HFF-Myc (cell line): ENCODE results near the gene STARD8.

Experiments used
- DNase-seq: peaks from one replicate; pipeline ENCODE4 v3.0.0-alpha.2; 2011; ENCODE audit warnings: low read depth; ENCODE audit errors: extremely low read depth
- H3K4me3 ChIP-seq: replicated peaks from 2 replicates; pipeline ENCODE4 v1.5.1; 2011; ENCODE audit warnings: low read depth, mild to moderate bottlenecking, control low read depth, low read length
- CTCF ChIP-seq: IDR thresholded peaks from 2 replicates; pipeline ENCODE4 v1.5.1; 2012; ENCODE audit warnings: mild to moderate bottlenecking, low read depth, low read length, control low read depth; ENCODE audit errors: missing control alignments

STARD8 gene

DNA sequence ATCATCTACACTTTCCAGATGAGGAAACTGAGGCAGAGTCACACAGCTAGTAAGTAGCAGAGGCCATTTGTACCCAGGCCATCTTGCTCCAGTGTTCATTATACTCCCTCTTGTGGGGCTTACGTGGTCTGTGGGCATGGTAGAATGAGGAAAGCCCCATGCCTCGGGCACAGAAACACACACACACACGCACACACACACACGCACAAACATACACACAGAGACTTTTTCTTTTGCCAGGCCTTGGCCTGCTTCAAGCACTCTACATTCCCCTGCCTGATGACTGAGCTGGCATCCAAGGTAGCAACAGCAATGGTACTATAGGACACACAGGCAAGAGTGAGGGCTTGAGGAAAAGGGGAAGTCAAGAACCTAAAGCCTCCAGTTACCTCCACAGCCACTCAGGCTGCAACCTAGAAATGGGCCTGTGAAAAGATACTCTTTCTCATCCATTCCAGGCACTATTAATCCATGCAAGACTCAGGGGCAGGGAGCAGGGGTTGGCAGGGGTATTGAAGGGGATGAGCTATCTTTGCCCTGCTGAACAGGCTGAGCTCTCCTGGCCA lies 43.6 kb downstream of the STARD8 start:
- H3K4me3 ChIP-seq = no peak overlapping the region
- DNase-seq = no peak
- no peak for TF ChIP-seq CTCF

DNA sequence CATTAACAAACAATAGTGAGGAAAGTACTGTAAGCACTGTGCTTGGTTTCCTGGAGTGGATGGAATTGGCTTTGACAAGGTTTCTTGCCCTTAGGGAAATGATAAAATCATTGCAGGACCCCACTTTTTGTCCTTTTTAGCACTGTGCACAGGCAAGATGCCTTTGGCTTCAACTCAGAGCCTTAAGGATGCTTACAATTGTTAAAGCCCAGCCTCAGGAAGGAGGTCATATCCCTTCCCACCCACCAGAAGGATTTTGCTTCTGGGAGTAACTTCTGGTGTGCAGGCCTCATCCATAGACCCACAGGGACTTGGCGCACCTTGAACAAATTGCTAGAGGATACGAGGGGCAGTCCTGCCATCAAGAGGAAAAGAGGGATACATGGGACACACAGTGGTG lies 44.5 kb downstream of the STARD8 start:
- H3K4me3 ChIP-seq = no peak overlapping the region
- TF ChIP-seq CTCF = no peak
- no peak for DNase-seq

GRCh38 chrX:68692651-68693050 lies 45.2 kb downstream of the STARD8 start:
- TF ChIP-seq CTCF = no peak
- H3K4me3 ChIP-seq = no peak overlapping the region
- DNase-seq = no peak

DNA sequence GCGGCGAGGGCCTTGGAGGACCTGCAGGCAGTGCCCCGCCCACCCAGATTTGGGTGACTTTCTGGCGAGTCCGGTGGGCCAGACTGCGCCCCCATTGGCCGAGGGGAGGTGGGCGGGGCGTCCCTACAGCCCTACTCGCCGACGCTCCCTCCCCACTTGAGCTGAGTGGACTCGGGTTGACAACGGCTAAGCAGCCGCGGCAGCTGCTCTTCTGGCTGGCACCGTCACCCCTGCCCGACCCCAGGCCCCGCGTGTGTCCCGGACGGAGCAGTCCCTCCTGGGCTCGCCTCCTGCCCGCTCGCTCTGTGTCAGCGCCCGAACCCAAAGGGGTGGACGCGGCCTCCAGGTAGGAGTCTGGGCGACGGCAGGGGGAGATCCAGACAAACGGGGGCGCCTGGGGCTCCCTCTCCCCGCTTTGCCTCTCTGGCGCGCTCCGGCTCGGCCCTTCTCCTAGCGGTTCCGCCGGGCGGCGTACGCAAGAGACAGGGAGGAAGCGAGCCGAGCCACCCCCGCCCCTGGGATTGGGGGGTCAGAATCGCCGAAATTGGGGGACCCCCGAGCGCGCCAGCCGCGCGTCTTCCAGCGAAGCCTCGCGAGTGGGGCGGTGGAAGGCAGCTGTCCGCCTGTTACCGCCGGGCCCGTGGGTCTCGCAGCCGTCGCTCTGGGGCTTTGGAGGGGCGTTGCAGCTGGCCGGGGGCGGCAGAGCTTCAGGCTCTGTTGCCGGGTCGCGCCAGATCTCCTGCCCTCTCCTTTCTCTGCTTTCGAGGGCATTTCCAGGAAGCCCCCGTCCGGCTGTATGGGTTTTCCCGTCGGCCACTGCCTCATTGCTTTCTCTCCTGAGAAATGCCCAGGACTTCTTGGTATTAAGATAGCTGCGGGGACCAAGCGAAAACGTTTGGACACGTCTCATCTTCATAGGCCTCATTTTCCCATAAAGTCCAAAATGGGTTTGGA lies 46.3 kb downstream of the STARD8 start:
- peak overlapping the region; percentile 49 for H3K4me3 ChIP-seq
- TF ChIP-seq CTCF = no peak
- DNase-seq = no peak

DNA sequence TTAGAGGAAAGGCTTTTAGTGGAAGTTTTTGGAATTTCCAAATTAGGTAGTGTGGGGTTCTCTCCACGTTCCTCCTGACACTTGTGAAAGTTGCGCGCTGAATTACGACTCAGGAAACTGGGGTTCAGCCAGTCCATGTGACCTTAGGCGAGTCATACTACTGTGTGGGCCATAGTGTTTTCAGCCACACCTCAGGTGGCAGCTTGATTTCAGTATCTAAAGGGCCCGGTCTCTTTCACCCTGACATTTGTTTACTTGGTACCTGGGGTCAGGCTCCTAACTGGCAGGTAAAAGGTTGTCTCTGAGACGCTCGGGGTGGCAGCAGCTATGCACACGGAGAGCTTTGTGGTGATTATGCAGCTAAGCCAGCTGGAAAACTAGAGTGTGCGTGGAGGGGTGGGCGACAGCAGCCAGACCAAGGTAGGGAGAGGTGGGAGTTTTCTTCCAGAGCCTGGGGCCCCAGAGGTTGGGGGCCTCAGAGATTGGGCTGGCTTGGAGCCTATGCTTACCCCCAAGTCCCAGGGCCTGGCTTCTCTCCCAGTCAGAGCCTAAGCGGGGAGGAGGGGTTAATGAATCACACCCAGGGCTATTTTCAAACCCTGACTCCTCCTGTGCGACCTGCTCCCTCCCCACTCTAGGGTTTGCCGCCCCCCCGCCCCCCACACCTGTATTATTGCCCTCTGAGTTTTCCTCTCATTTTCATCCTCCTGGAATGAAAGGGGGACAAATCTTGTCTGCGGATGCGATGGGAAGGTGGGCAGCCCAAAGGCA lies 47.2 kb downstream of the STARD8 start:
- TF ChIP-seq CTCF = no peak
- DNase-seq = no peak
- H3K4me3 ChIP-seq = peak overlapping the region; percentile 49

- H3K4me3 ChIP-seq = no peak overlapping the region
- DNase-seq = no peak
These were observed 47.9 kb downstream of the STARD8 start for GRCh38 chrX:68695206-68695845.

More at GRCh38 chrX:68695206-68695845, 47.9 kb downstream of the STARD8 start:
- no peak for TF ChIP-seq CTCF
